Measurements from ENCODE around the gene H3-3A. TPM values are rescaled to one million over a fixed set of nuclear protein-coding genes. Genes with fewer than 3 reads are reported as not detected.

H3-3A gene
- total and polyA plus RNA-seq, 2 experiments from 2014 or later = 913 to 2,407 TPM

- Mint-ChIP-seq H3K4me1 (peaks cover 4% of the 10 kb centered on the region; the same call in 2 of the 3 replicates), H3K27me3 (ENCODE audit: insufficient read depth, low read depth, poor library complexity) (peaks cover 1% of the 10 kb centered on the region), H3K4me3 (no peak overlapping the region), H3K9me3 (no peaks in the 10 kb centered on the region), H3K27ac (no peak overlapping the region), H3K36me3 (ENCODE audit: low read depth) (no peaks in the 10 kb centered on the region)
- no peaks in the 10 kb centered on the region for H4K20me1 ChIP-seq (replicated peaks; ENCODE audit: insufficient read depth)
- H3F3A ChIP-seq (replicated peaks; ENCODE audit: low read depth) = peaks cover 4% of the 10 kb centered on the region; the same call in 1 of the 2 replicates
- ATAC-seq = no peak
- no peaks in the 10 kb centered on the region for H3K27me3 ChIP-seq (ENCODE audit: insufficient read depth)
- no peak overlapping the region for H3K4me2 ChIP-seq
- no peaks in the 10 kb centered on the region for H3K79me2 ChIP-seq (replicated peaks; ENCODE audit: insufficient read depth)
- H3K4me1 ChIP-seq (ENCODE audit: insufficient read depth) = peaks cover 11% of the 10 kb centered on the region
- H2AFZ ChIP-seq = no peak overlapping the region
- no peak overlapping the region for H3K27ac ChIP-seq (ENCODE audit: low read depth)
- TF ChIP-seq POLR2AphosphoS5 (IDR thresholded peaks at IDR 0.05; ENCODE audit: low read depth) = no peak
- TF ChIP-seq REST (IDR thresholded peaks at IDR 0.05; ENCODE audit: unreplicated experiment) = no peak
- no peak for TF ChIP-seq CTCF (conservative IDR thresholded peaks at IDR 0.05; ENCODE audit: low read depth in 2 of 2)
- TF ChIP-seq EZH2 (IDR thresholded peaks at IDR 0.05; ENCODE audit: low read depth, unreplicated experiment) = no peak
- no peak for TF ChIP-seq ZNF331 (CRISPR knock-in tag; IDR thresholded peaks at IDR 0.05; ENCODE audit: low read depth)
- TF ChIP-seq NANOG (IDR thresholded peaks at IDR 0.05; ENCODE audit: borderline replicate concordance) = no peak
- no peak for TF ChIP-seq CREB1 (CRISPR knock-in tag; IDR thresholded peaks at IDR 0.05; ENCODE audit: low read depth)
- no peak for TF ChIP-seq STAT1 (IDR thresholded peaks at IDR 0.05; ENCODE audit: unreplicated experiment)
- H3K9me2 ChIP-seq (ENCODE audit: insufficient read depth) = no peaks in the 10 kb centered on the region
- H3K36me3 ChIP-seq (ENCODE audit: insufficient read depth) = no peaks in the 10 kb centered on the region
- no peak overlapping the region for H3K4me3 ChIP-seq
- no peak for DNase-seq (ENCODE audit: low spot score)
Observed at GRCh38 chr1:226092965-226093364, 30.4 kb downstream of the H3-3A start.

- Histone ChIP-seq H3K27ac (ENCODE audit: low read depth) (no peak overlapping the region), H3K4me2 (no peak overlapping the region), H2AFZ (no peak overlapping the region), H3K4me1 (ENCODE audit: insufficient read depth) (peaks cover 14% of the 10 kb centered on the region), H4K20me1 (replicated peaks; ENCODE audit: insufficient read depth) (no peaks in the 10 kb centered on the region), H3K4me3 (no peak overlapping the region), H3K27me3 (ENCODE audit: insufficient read depth) (no peaks in the 10 kb centered on the region), H3K36me3 (ENCODE audit: insufficient read depth) (no peaks in the 10 kb centered on the region), H3F3A (replicated peaks; ENCODE audit: low read depth) (peaks cover 4% of the 10 kb centered on the region; the same call in 1 of the 2 replicates), H3K79me2 (replicated peaks; ENCODE audit: insufficient read depth) (no peaks in the 10 kb centered on the region), H3K9me2 (ENCODE audit: insufficient read depth) (no peaks in the 10 kb centered on the region)
- Mint-ChIP-seq H3K27ac (no peak overlapping the region), H3K4me1 (peaks cover 10% of the 10 kb centered on the region), H3K27me3 (ENCODE audit: insufficient read depth, low read depth, poor library complexity) (peaks cover 1% of the 10 kb centered on the region), H3K9me3 (no peaks in the 10 kb centered on the region), H3K36me3 (ENCODE audit: low read depth) (no peaks in the 10 kb centered on the region), H3K4me3 (no peak overlapping the region)
- DNase-seq (ENCODE audit: low spot score) (no peak), ATAC-seq (no peak)
- no peak for TF ChIP-seq STAT1 (IDR thresholded peaks at IDR 0.05; ENCODE audit: unreplicated experiment)
- no peak for TF ChIP-seq CTCF (conservative IDR thresholded peaks at IDR 0.05; ENCODE audit: low read depth in 2 of 2)
Observed at GRCh38 chr1:226093621-226094020, 31.1 kb downstream of the H3-3A start.

Data from GM23338 (cell line).